OCI-LY1 (cell line): ENCODE results near the gene TIMM9.

Experiments
- H2AFZ ChIP-seq: fragments of 200-600 bp; sonication (generic), shearing (Covaris generic); 2 replicates; pipeline ENCODE4 v1.6.0; 2014; ENCODE audit warnings: antibody characterized with exemption, mild to moderate bottlenecking, low read length
- H3F3A ChIP-seq: fragments of 200-600 bp; sonication (generic), shearing (Covaris generic); 2 replicates; pipeline ENCODE4 v1.6.0; 2014; ENCODE audit warnings: mild to moderate bottlenecking, antibody characterized with exemption, low read length, moderate library complexity; ENCODE audit not compliant: insufficient read depth
- H3K27ac ChIP-seq: fragments of 200-600 bp; sonication (generic); 2 replicates; pipeline ENCODE4 v1.5.1; 2014; ENCODE audit warnings: low read length, mixed run types, mild to moderate bottlenecking, low read depth; ENCODE audit not compliant: poor library complexity, severe bottlenecking
- H3K27me3 ChIP-seq: fragments of 200-600 bp; sonication (generic); 2 replicates; pipeline ENCODE4 v1.6.0; 2014; ENCODE audit warnings: antibody characterized with exemption, mild to moderate bottlenecking, low read length, moderate library complexity; ENCODE audit not compliant: insufficient read depth
- H3K36me3 ChIP-seq: fragments of 200-600 bp; sonication (generic); 2 replicates; pipeline ENCODE4 v1.6.1; 2014; ENCODE audit warnings: mild to moderate bottlenecking, antibody characterized with exemption, low read length, moderate library complexity, mixed read lengths; ENCODE audit not compliant: insufficient read depth
- H3K4me1 ChIP-seq: fragments of 200-600 bp; sonication (generic); 2 replicates; pipeline ENCODE4 v1.5.1; 2014; ENCODE audit warnings: mild to moderate bottlenecking, low read length, moderate library complexity; ENCODE audit not compliant: insufficient read depth, severe bottlenecking
- H3K4me2 ChIP-seq: fragments of 200-600 bp; sonication (generic), shearing (Covaris generic); 2 replicates; pipeline ENCODE4 v1.6.1; 2014; ENCODE audit warnings: low read length
- H3K4me3 ChIP-seq: fragments of 200-600 bp; sonication (generic); 2 replicates; pipeline ENCODE4 v1.5.1; 2014; ENCODE audit warnings: low read length, low read depth, mild to moderate bottlenecking, mixed read lengths; ENCODE audit not compliant: poor library complexity, severe bottlenecking
- H3K79me2 ChIP-seq: fragments of 200-600 bp; shearing (Covaris generic); 2 replicates; pipeline ENCODE4 v1.6.1; 2016; ENCODE audit warnings: mixed run types, low read length, mixed read lengths; ENCODE audit not compliant: insufficient read depth
- H3K9ac ChIP-seq: fragments of 200-600 bp; sonication (generic), shearing (Covaris generic); 2 replicates; pipeline ENCODE4 v1.6.1; 2014; ENCODE audit warnings: mild to moderate bottlenecking, low read length, mixed read lengths
- H3K9me2 ChIP-seq: fragments of 200-600 bp; sonication (generic), shearing (Covaris generic); 2 replicates; pipeline ENCODE4 v1.6.1; 2014; ENCODE audit warnings: low read depth, mild to moderate bottlenecking, low read length, mixed read lengths
- H3K9me3 ChIP-seq: fragments of 200-600 bp; shearing (Covaris generic); 2 replicates; pipeline ENCODE4 v1.6.1; 2014; ENCODE audit warnings: low read length, mixed read lengths
- H4K20me1 ChIP-seq: fragments of 200-600 bp; sonication (generic), shearing (Covaris generic); 2 replicates; pipeline ENCODE4 v1.6.0; 2016; ENCODE audit warnings: mild to moderate bottlenecking, low read length; ENCODE audit not compliant: insufficient read depth
- EZH2 ChIP-seq: fragments of 200-600 bp; sonication (generic), shearing (Covaris generic); IDR thresholded peaks from 2 replicates; pipeline ENCODE4 v1.8.0; 2017; ENCODE audit warnings: borderline replicate concordance, mixed run types, mild to moderate bottlenecking, antibody characterized with exemption, low read length, moderate library complexity, mixed read lengths
- TF ChIP-seq, protein P1 (sequence below): fragments of 200-600 bp; sonication (generic), shearing (Covaris generic); IDR thresholded peaks from 2 replicates; pipeline ENCODE4 v1.5.1; 2017; ENCODE audit warnings: mild to moderate bottlenecking, antibody characterized with exemption, low read length, moderate library complexity, mixed read lengths

TIMM9 gene

DNA sequence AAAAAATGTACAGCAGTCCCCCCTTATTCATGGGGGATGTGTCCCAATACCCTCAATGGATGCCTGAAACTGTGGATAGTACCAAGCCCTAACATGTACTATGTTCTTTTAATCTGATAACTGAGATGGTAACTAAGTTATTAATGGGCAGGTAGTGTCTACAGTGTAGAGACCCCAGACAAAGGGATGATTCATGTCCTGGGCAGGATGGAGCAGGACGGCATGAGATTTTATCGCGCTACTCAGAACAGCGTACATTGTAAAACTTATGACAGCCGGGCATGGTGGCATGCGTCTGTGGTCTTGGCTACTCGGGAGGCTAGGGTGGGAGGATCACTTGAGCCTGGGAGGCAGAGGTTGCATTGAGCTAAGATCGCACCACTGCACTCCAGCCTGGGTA, 37.3 kb upstream of the TIMM9 start:
- Histone ChIP-seq H3K36me3 (peaks cover 55% of the 10 kb centered on the region), H4K20me1 (no peaks in the 10 kb centered on the region), H3K9me3 (no peaks in the 10 kb centered on the region), H2AFZ (no peak overlapping the region), H3K79me2 (no peaks in the 10 kb centered on the region), H3K9ac (no peak overlapping the region), H3F3A (no peaks in the 10 kb centered on the region), H3K27me3 (no peaks in the 10 kb centered on the region), H3K4me2 (no peak overlapping the region), H3K4me3 (no peak overlapping the region), H3K27ac (no peak overlapping the region), H3K9me2 (no peaks in the 10 kb centered on the region), H3K4me1 (no peaks in the 10 kb centered on the region)
- TF ChIP-seq EZH2: no peak
- TF ChIP-seq, protein P1, sequence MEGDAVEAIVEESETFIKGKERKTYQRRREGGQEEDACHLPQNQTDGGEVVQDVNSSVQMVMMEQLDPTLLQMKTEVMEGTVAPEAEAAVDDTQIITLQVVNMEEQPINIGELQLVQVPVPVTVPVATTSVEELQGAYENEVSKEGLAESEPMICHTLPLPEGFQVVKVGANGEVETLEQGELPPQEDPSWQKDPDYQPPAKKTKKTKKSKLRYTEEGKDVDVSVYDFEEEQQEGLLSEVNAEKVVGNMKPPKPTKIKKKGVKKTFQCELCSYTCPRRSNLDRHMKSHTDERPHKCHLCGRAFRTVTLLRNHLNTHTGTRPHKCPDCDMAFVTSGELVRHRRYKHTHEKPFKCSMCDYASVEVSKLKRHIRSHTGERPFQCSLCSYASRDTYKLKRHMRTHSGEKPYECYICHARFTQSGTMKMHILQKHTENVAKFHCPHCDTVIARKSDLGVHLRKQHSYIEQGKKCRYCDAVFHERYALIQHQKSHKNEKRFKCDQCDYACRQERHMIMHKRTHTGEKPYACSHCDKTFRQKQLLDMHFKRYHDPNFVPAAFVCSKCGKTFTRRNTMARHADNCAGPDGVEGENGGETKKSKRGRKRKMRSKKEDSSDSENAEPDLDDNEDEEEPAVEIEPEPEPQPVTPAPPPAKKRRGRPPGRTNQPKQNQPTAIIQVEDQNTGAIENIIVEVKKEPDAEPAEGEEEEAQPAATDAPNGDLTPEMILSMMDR: no peak

DNA sequence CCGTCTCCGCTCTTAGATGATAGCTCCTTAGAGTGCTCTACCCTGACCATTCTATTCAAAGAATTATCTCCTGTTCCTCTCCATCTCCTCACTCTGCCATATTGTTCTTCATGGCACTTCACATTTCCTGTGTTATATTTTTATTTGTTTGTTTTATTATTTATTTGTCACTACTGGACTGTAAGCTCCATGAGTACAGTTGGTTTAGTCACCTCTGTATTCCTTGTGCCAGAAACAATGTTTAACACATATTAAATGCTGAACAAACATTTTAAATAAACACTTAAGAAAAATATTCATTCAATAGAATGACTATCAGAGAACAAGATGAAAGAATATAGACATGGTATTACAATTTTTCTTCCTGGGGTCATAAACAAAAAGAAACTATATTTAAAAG, 35.8 kb upstream of the TIMM9 start:
- no peak overlapping the region for H3K4me3 ChIP-seq
- H3K9me2 ChIP-seq: no peaks in the 10 kb centered on the region
- no peaks in the 10 kb centered on the region for H3K27me3 ChIP-seq
- H3F3A ChIP-seq: no peaks in the 10 kb centered on the region
- H2AFZ ChIP-seq: no peak overlapping the region
- H3K4me2 ChIP-seq: no peak overlapping the region
- no peaks in the 10 kb centered on the region for H3K4me1 ChIP-seq
- no peak overlapping the region for H3K27ac ChIP-seq
- no peaks in the 10 kb centered on the region for H4K20me1 ChIP-seq
- H3K9ac ChIP-seq: no peak overlapping the region
- H3K79me2 ChIP-seq: no peaks in the 10 kb centered on the region
- peaks cover 53% of the 10 kb centered on the region for H3K36me3 ChIP-seq
- no peak for TF ChIP-seq EZH2
- TF ChIP-seq, protein P1: no peak
- no peaks in the 10 kb centered on the region for H3K9me3 ChIP-seq

DNA sequence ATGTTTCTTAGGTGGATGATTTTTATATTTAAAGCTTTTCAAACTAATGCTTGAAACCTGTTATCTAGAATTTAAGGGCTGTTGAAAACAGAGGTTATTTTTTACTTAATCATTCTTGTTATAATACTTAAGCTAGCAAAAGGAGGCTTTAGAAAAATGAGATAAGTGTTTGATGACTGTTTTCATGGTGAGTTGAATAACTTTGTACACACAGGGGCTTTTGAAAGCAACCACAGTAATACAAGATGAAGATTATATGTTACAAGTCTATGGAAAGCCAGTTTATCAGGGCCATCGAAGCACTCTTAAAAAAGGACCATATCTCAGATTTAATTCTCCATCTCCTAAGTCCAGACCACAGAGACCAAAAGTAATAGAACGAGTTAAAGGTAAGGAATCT, 33.4 kb upstream of the TIMM9 start:
- no peaks in the 10 kb centered on the region for H3K4me1 ChIP-seq
- peaks cover 53% of the 10 kb centered on the region for H3K36me3 ChIP-seq

More for the DNA sequence above, 33.4 kb upstream of the TIMM9 start:
- no peaks in the 10 kb centered on the region for H3K9me2 ChIP-seq
- no peak overlapping the region for H2AFZ ChIP-seq
- no peak overlapping the region for H3K4me2 ChIP-seq
- no peaks in the 10 kb centered on the region for H3K79me2 ChIP-seq
- TF ChIP-seq EZH2: no peak
- TF ChIP-seq, protein P1: no peak
- no peaks in the 10 kb centered on the region for H3F3A ChIP-seq
- no peak overlapping the region for H3K27ac ChIP-seq
- H3K9me3 ChIP-seq: no peaks in the 10 kb centered on the region
- no peaks in the 10 kb centered on the region for H4K20me1 ChIP-seq
- no peak overlapping the region for H3K9ac ChIP-seq
- H3K27me3 ChIP-seq: no peaks in the 10 kb centered on the region
- no peak overlapping the region for H3K4me3 ChIP-seq
